Right atrium auricular region (tissue), 2 donors: ENCODE results near the gene IL2. TPM values are rescaled to one million over a fixed set of nuclear protein-coding genes. Genes with fewer than 3 reads are reported as not detected.

ENCODE experiments used
- DNase-seq: peaks from one replicate; pipeline ENCODE4 v3.0.0-alpha.2; 2019; ENCODE audit warnings: low spot score
- H3K27ac ChIP-seq, 2 donors: fragments of 200-600 bp; sonication (generic); 1 replicate in 1 of 2; 2 replicates in 1 of 2; pipeline ENCODE4 v1.5.1; 2016 to 2019
- H3K27me3 ChIP-seq, 2 donors: fragments of 200-600 bp; sonication (generic); one replicate each; pipeline versions ENCODE4 v1.5.1 to v1.6.0; 2017 to 2019
- H3K36me3 ChIP-seq: fragments of 200-600 bp; sonication (generic); one replicate; pipeline ENCODE4 v1.5.1; 2016
- H3K4me1 ChIP-seq, 2 donors: fragments of 200-600 bp; sonication (generic); one replicate each; pipeline versions ENCODE4 v1.5.1 to v1.6.0; 2017 to 2019
- H3K4me3 ChIP-seq, 2 donors: fragments of 200-600 bp; sonication (generic); 1 replicate in 1 of 2; 2 replicates in 1 of 2; pipeline ENCODE4 v1.5.1; 2017 to 2019; ENCODE audit warnings: mild to moderate bottlenecking in 1 of 2, moderate library complexity in 1 of 2
- H3K9me3 ChIP-seq, 2 donors: fragments of 200-600 bp; sonication (generic); one replicate each; pipeline ENCODE4 v1.5.1; 2019
- total RNA-seq, 2 donors: library from RNA; depleted of rRNA; stranded (reverse); fragments of >200 nt; gene quantifications; one replicate each; pipeline ENCODE4 v1.1.0, GENCODE V29; 2016
- TF ChIP-seq, protein P1 (sequence below), 2 donors: fragments of 200-600 bp; sonication (generic); IDR thresholded peaks; one replicate each; pipeline ENCODE4 v1.5.1; 2019; ENCODE audit warnings: antibody characterized with exemption in 2 of 2

The IL2 gene
- not detected for total RNA-seq

DNA sequence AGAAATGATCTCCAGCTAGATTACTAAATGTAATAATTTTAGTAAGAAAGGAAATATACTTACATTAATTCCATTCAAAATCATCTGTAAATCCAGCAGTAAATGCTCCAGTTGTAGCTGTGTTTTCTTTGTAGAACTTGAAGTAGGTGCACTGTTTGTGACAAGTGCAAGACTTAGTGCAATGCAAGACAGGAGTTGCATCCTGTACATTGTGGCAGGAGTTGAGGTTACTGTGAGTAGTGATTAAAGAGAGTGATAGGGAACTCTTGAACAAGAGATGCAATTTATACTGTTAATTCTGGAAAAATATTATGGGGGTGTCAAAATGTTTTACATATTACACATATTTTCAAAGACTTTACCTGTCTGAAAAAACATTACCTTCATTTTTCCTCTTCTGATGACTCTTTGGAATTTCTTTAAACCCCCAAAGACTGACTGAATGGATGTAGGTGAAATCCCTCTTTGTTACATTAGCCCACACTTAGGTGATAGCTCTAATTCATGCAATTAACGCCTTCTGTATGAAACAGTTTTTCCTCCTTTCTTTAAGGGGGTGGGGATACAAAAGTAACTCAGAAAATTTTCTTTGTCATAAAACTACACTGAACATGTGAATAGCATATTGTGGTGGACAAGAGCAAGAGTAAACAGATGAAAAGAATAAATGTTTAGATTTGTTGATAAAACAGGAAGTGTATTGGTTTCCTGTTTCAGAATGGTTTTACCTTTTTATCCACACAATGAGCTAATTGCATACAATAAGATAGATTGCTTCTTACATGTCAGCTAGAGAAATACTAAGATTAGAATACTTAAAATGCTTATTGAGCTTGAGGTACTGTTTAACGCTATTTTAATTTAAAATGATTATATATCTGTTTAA, at the start of gene IL2:
IL2 (minus strand) TSS at position 495 of the 886 bp plus-strand sequence; CDS start at position 210, 285 bp downstream.
- Histone ChIP-seq H3K36me3 (no peaks in the 10 kb centered on the region), H3K27me3 (no peaks in the 10 kb centered on the region)

DNA sequence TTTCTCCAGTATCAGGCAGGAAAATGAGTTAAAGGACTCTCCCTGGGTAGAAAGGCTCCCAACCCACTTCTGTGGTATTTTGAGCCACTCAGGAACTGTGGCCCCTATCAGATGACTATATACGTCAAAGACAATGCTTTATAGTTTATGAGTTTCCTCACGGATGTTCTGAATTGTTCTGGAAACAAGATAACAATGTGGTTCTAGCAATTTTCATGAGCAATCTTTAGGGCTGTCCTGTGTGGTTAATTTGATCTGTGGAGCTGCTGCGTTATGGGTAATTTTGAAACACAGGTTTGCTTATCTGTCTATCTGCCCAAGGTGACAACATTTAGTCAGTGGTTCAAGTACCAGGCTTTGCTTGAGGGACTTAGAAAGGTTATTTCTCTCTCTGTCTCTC, 46.7 kb upstream of the IL2 start:
- TF ChIP-seq, protein P1, sequence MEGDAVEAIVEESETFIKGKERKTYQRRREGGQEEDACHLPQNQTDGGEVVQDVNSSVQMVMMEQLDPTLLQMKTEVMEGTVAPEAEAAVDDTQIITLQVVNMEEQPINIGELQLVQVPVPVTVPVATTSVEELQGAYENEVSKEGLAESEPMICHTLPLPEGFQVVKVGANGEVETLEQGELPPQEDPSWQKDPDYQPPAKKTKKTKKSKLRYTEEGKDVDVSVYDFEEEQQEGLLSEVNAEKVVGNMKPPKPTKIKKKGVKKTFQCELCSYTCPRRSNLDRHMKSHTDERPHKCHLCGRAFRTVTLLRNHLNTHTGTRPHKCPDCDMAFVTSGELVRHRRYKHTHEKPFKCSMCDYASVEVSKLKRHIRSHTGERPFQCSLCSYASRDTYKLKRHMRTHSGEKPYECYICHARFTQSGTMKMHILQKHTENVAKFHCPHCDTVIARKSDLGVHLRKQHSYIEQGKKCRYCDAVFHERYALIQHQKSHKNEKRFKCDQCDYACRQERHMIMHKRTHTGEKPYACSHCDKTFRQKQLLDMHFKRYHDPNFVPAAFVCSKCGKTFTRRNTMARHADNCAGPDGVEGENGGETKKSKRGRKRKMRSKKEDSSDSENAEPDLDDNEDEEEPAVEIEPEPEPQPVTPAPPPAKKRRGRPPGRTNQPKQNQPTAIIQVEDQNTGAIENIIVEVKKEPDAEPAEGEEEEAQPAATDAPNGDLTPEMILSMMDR (IDR thresholded peaks at IDR 0.05), result no peak
- H3K4me3 ChIP-seq, result no peak overlapping the region
- no peaks in the 10 kb centered on the region for H3K36me3 ChIP-seq
- H3K27me3 ChIP-seq, result no peaks in the 10 kb centered on the region
- H3K9me3 ChIP-seq, result no peaks in the 10 kb centered on the region
- no peak for DNase-seq
- H3K27ac ChIP-seq, result no peak overlapping the region
- no peaks in the 10 kb centered on the region for H3K4me1 ChIP-seq

More for the DNA sequence above, at the start of gene IL2:
- Histone ChIP-seq H3K27ac (no peak within 1 kb of the TSS), H3K9me3 (no peaks in the 10 kb centered on the region), H3K4me3 (no peak within 1 kb of the TSS), H3K4me1 (no peaks in the 10 kb centered on the region)
- no peak for DNase-seq
- TF ChIP-seq, protein P1 (IDR thresholded peaks at IDR 0.05), result no peak

DNA sequence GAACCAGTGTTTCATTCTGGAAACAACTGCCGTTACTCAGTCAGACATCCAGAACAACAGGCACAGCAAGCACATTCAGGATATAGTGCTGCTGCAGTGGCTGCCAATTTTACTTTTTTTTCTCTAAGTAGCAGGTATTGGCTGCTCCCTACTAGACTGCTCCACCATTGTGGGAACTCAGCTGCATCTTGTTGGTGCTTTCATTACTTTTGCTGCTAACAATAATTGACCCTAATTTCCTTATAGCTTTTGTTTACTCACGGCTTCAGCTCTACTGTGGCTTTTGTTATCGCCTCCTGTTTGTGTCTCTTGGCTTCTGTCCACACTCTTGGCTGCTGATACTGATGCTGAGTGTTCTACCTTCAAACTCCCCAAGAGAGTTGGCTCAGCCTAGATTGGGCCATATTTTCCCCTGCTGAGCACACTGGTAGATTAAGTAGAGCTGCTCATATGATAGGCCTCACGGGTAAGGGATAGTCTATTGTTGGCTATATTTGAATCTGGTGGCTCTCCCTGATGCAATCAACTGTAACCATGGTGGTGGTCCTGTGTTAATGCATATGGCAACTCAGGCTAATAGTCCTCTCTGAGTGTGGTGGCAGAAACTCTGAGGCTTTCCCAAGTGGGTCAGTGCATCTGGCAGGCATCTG, 44.5 kb upstream of the IL2 start:
- no peaks in the 10 kb centered on the region for H3K36me3 ChIP-seq
- TF ChIP-seq, protein P1 (IDR thresholded peaks at IDR 0.05), result no peak
- H3K9me3 ChIP-seq, result no peaks in the 10 kb centered on the region
- no peaks in the 10 kb centered on the region for H3K27me3 ChIP-seq
- DNase-seq, result no peak
- H3K4me1 ChIP-seq, result no peaks in the 10 kb centered on the region
- no peak overlapping the region for H3K4me3 ChIP-seq
- no peak overlapping the region for H3K27ac ChIP-seq

DNA sequence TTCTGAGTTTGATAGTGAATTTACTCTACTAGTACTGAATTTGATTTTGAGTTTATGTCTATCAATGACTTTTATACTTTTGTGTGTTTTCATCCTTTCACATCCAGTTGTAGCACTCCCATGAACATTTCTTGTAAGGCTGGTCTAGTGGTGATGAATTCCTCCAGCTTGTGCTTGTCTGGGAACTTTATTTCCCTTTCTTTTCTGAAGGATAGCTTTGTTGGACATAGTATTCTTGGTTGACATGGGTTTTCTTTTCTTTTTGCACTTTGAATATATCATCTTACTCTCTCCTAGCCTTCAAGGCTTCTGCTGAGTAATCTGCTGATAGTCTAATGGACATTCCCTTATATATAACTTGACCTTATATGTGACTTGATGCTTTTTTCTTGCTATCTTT, 32.5 kb upstream of the IL2 start:
- DNase-seq, result no peak
- no peaks in the 10 kb centered on the region for H3K4me1 ChIP-seq
- H3K27me3 ChIP-seq, result no peaks in the 10 kb centered on the region
- TF ChIP-seq, protein P1 (IDR thresholded peaks at IDR 0.05), result no peak
- no peak overlapping the region for H3K27ac ChIP-seq
- no peak overlapping the region for H3K4me3 ChIP-seq
- H3K9me3 ChIP-seq, result peaks cover 4 to 45% of the 10 kb centered on the region in 2 donors
- no peaks in the 10 kb centered on the region for H3K36me3 ChIP-seq

DNA sequence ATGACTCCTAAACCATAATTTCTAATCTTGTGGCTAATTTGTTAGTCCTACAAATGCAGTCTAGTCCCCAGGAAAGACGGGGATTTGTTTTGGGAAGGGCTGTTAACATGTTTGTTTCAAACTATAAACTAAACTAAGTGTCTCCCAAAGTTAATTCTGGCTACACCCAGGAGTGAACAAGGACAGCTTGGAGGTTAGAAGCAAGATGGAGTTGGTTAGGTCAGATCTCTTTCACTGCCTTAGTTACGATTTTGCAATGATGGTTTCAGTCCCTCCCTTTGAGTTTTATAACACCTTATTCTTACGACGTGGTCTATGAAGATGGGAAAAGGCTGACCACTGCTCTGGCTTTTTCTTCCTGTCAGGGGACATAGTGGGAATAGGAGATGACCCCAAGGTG, 27.0 kb upstream of the IL2 start:
- no peak overlapping the region for H3K4me3 ChIP-seq
- peaks cover 4 to 18% of the 10 kb centered on the region in 2 donors for H3K9me3 ChIP-seq
- no peak overlapping the region for H3K27ac ChIP-seq
- no peaks in the 10 kb centered on the region for H3K36me3 ChIP-seq
- H3K4me1 ChIP-seq, result no peaks in the 10 kb centered on the region
- DNase-seq, result no peak
- no peaks in the 10 kb centered on the region for H3K27me3 ChIP-seq
- TF ChIP-seq, protein P1 (IDR thresholded peaks at IDR 0.05), result no peak
